Measurements from ENCODE around the gene DPP6.

DNA sequence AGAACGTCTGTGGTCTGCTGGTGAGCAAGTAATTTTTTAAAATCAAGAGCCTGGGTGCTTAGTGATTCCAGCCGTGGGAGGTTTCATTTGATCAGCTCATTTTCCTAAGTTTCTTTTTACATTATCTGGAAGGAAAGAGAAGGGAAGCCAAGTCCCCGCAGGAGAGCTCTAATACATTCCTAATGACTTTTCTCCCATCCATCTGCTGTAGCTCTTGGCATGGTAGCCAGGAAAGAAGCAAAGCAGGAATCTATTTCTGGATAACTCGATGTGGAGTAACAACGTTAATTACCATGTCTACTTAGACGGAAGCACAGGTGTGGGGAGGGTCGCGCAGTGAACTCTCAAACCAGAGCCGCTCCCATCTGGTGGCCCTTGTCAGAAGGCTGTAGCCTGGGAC, 828.8 kb downstream of the DPP6 start:
- TF ChIP-seq, protein P1, sequence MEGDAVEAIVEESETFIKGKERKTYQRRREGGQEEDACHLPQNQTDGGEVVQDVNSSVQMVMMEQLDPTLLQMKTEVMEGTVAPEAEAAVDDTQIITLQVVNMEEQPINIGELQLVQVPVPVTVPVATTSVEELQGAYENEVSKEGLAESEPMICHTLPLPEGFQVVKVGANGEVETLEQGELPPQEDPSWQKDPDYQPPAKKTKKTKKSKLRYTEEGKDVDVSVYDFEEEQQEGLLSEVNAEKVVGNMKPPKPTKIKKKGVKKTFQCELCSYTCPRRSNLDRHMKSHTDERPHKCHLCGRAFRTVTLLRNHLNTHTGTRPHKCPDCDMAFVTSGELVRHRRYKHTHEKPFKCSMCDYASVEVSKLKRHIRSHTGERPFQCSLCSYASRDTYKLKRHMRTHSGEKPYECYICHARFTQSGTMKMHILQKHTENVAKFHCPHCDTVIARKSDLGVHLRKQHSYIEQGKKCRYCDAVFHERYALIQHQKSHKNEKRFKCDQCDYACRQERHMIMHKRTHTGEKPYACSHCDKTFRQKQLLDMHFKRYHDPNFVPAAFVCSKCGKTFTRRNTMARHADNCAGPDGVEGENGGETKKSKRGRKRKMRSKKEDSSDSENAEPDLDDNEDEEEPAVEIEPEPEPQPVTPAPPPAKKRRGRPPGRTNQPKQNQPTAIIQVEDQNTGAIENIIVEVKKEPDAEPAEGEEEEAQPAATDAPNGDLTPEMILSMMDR (conservative IDR thresholded peaks at IDR 0.05; ENCODE audit: low read length), result no peak
- no peak for TF ChIP-seq EZH2phosphoT487 (IDR thresholded peaks at IDR 0.05; ENCODE audit: borderline replicate concordance)

Data from Loucy (cell line).